Limb (tissue), 2 donors: ENCODE results near the gene CELF1.
A peak's percentile ranks its signal among the peaks of the same experiment; 100 is the strongest.
"Not testable (repeated sequence)": the region's sequence is repeated elsewhere in the genome, so short reads cannot be mapped to it uniquely, and the experiment has no call there.

ENCODE experiments used
- DNase-seq, 2 donors: peaks; one replicate each; pipeline ENCODE4 v3.0.0-alpha.2; 2016; ENCODE audit errors: extremely low spot score in 2 of 2

CELF1 gene

GRCh38 chr11:47541070-47541469, 11.9 kb downstream of the CELF1 start:
- DNase-seq, result no peak

GRCh38 chr11:47539681-47540039, 13.3 kb downstream of the CELF1 start:
- DNase-seq, result no peak

- no peak for DNase-seq
These were observed 14.0 kb downstream of the CELF1 start for GRCh38 chr11:47538741-47539565.

GRCh38 chr11:47536915-47537314, 16.0 kb downstream of the CELF1 start:
- no peak for DNase-seq

- DNase-seq, result no peak
These were observed 18.2 kb downstream of the CELF1 start for GRCh38 chr11:47534704-47535251.

- no peak for DNase-seq
These were observed 19.2 kb downstream of the CELF1 start for GRCh38 chr11:47533690-47534151.

- DNase-seq, result no peak
These were observed 20.2 kb downstream of the CELF1 start for GRCh38 chr11:47532597-47533213.

- DNase-seq, result no peak
These were observed 21.3 kb downstream of the CELF1 start for GRCh38 chr11:47531666-47532065.

- DNase-seq, result not testable (repeated sequence)
These were observed 22.2 kb downstream of the CELF1 start for GRCh38 chr11:47530721-47531120.

- DNase-seq, result no peak
These were observed 23.0 kb downstream of the CELF1 start for GRCh38 chr11:47529951-47530350.

GRCh38 chr11:47527186-47527585, 25.7 kb downstream of the CELF1 start:
- DNase-seq, result no peak

- not testable (repeated sequence) for DNase-seq
These were observed 26.9 kb downstream of the CELF1 start for GRCh38 chr11:47526032-47526431.

- peak; percentile 31 to 35 for DNase-seq
These were observed 28.5 kb downstream of the CELF1 start for GRCh38 chr11:47524291-47524874.

- DNase-seq, result no peak
These were observed 29.3 kb downstream of the CELF1 start for GRCh38 chr11:47523490-47524225.

- no peak for DNase-seq
These were observed 34.5 kb downstream of the CELF1 start for GRCh38 chr11:47518212-47518964.

- DNase-seq, result no peak
These were observed 35.7 kb downstream of the CELF1 start for GRCh38 chr11:47516984-47517853.

- DNase-seq, result no peak
These were observed 36.8 kb downstream of the CELF1 start for GRCh38 chr11:47516155-47516554.

- DNase-seq, result no peak
These were observed 37.9 kb downstream of the CELF1 start for GRCh38 chr11:47514825-47515647.

GRCh38 chr11:47512701-47513100, 40.2 kb downstream of the CELF1 start:
- DNase-seq, result no peak
